ENCODE measurements around the gene BCAS3. TPM values are rescaled to one million over a fixed set of nuclear protein-coding genes. Genes with fewer than 3 reads are reported as not detected.

Gene BCAS3
- total RNA-seq, 1 experiment from 2014 or later = 26.3 TPM

DNA sequence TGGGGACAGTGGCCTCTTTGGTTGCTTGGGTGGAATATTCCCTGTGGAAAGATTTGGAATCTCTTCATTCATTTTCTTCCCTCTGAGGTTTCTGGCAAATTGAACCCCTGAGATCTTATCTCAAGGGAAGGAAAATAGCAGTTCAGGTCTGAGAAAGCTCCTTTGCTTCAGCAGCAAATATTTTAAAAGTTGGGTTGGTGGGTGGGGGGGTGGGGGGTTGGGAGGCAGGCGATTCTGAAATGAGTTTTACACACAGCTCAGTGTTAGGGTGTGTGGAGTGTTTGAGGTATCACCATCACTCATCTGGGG is 728.8 kb downstream of the BCAS3 start:
- CTCF ChIA-PET = interaction anchor here (1.0 kb wide), 1 partner anchor 13 kb away, joined by 3 read pairs; no protein-coding TSS in a partner anchor

More for the DNA sequence above, 728.8 kb downstream of the BCAS3 start:
- ATAC-seq (no peak), DNase-seq (ENCODE audit: low read depth, low spot score) (no peak)
- H3K4me1 ChIP-seq (ENCODE audit: control insufficient read depth in 1 of 2, insufficient read depth in 2 of 2, low read length in 2 of 2) = peaks cover 14 to 19% of the 10 kb centered on the region in 2 experiments; a peak in 3 of 4 replicates
- H3K9ac ChIP-seq (ENCODE audit: low read length) = no peak overlapping the region
- no peaks in the 10 kb centered on the region for H3K27me3 ChIP-seq (ENCODE audit: insufficient read depth, low read length)
- H3K36me3 ChIP-seq (ENCODE audit: control insufficient read depth in 1 of 2, insufficient read depth in 2 of 2, low read length in 2 of 2) = no peaks in the 10 kb centered on the region
- no peak overlapping the region for H3K27ac ChIP-seq (ENCODE audit: low read depth, low read length)
- ChIA-PET RAD21 (ENCODE audit: low non-redundant PET in 1 of 2, low total read pairs in 2 of 2, uncharacterized antibody in 2 of 2, unreplicated experiment in 2 of 2) (interaction anchor here in 1 of 2 experiments (0.6 kb wide), 1 partner anchor 227 kb away, joined by 4 read pairs; no protein-coding TSS in a partner anchor), POLR2A (interaction anchor here (0.6 kb wide), 1 partner anchor 615 kb away, joined by 7 read pairs; no protein-coding TSS in a partner anchor)
- H3K9me2 ChIP-seq (ENCODE audit: insufficient read depth) = no peaks in the 10 kb centered on the region
- no TSS peak for BruUV-seq (replicated peaks)
- TF ChIP-seq SIN3A (IDR thresholded peaks at IDR 0.05; ENCODE audit: low read depth) = no peak
- TF ChIP-seq TCF7L2 (IDR thresholded peaks at IDR 0.05; ENCODE audit: borderline replicate concordance, extremely low read depth, insufficient read depth, insufficient read length) = no peak
- TF ChIP-seq SP1 (IDR thresholded peaks at IDR 0.05; ENCODE audit: low read depth) = no peak
- TF ChIP-seq, protein P1, sequence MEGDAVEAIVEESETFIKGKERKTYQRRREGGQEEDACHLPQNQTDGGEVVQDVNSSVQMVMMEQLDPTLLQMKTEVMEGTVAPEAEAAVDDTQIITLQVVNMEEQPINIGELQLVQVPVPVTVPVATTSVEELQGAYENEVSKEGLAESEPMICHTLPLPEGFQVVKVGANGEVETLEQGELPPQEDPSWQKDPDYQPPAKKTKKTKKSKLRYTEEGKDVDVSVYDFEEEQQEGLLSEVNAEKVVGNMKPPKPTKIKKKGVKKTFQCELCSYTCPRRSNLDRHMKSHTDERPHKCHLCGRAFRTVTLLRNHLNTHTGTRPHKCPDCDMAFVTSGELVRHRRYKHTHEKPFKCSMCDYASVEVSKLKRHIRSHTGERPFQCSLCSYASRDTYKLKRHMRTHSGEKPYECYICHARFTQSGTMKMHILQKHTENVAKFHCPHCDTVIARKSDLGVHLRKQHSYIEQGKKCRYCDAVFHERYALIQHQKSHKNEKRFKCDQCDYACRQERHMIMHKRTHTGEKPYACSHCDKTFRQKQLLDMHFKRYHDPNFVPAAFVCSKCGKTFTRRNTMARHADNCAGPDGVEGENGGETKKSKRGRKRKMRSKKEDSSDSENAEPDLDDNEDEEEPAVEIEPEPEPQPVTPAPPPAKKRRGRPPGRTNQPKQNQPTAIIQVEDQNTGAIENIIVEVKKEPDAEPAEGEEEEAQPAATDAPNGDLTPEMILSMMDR (IDR thresholded peaks at IDR 0.05 in 2 of 3, conservative IDR thresholded peaks at IDR 0.05 in 1 of 3; ENCODE audit: borderline replicate concordance in 1 of 3, insufficient read depth in 1 of 3, low read depth in 2 of 3, low read length in 2 of 3) = no peak
- no peak for TF ChIP-seq ELF1 (IDR thresholded peaks at IDR 0.05; ENCODE audit: borderline replicate concordance, low read depth)
- no peak overlapping the region for H3K4me2 ChIP-seq (ENCODE audit: low read length)
- no peaks in the 10 kb centered on the region for H3K9me3 ChIP-seq (ENCODE audit: control insufficient read depth in 1 of 2, insufficient read depth in 1 of 2, low read depth in 1 of 2, low read length in 2 of 2)
- H4K20me1 ChIP-seq (ENCODE audit: insufficient read depth) = no peaks in the 10 kb centered on the region
- intact Hi-C loops (cut with micrococcal nuclease) = no loop called here
- H3K79me2 ChIP-seq (ENCODE audit: insufficient read depth, low read length) = no peaks in the 10 kb centered on the region
- H3K4me3 ChIP-seq (replicated peaks in 1 of 2; ENCODE audit: low read depth in 1 of 2, low read length in 2 of 2) = no peak overlapping the region
- H2AFZ ChIP-seq (ENCODE audit: low read depth, low read length, poor library complexity, severe bottlenecking) = no peak overlapping the region

Data from HCT116 (cell line).